ENCODE measurements around the gene MT1G. TPM values are rescaled to one million over a fixed set of nuclear protein-coding genes. Genes with fewer than 3 reads are reported as not detected.
"Not testable (repeated sequence)": the region's sequence is repeated elsewhere in the genome, so short reads cannot be mapped to it uniquely, and the experiment has no call there.

The MT1G gene
- total RNA-seq, 1 experiment from 2014 or later: 2.2 TPM

DNA sequence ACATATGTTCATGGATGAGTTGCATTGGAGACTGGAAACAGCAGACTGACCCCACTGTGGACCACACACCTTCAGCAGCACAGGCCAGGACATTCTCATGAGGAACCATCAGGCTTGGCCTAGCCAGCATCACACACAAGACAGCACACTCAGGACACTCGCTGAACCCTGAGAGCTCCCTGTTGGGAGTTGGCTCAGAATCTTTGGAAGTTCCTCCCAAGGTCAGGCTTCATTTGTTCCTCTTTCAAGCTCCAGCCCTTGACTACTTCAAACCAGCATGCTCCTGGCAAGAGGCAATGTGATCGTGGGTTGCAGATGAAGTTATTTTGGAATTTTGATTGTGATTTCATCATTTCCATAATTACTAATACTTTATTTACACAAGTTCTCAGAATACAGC is 3.8 kb upstream of the MT1G start:
- H3K9me3 ChIP-seq (ENCODE audit: control insufficient read depth, insufficient read depth, low read depth, low read length); H3K4me1 ChIP-seq (ENCODE audit: control insufficient read depth, insufficient read depth, low read length); H3K36me3 ChIP-seq (ENCODE audit: control insufficient read depth, insufficient read depth, low read length); H3K27me3 ChIP-seq (ENCODE audit: control insufficient read depth, insufficient read depth, low read length); DNase-seq (ENCODE audit: low read depth, low spot score); BruUV-seq (replicated peaks); H3K27ac ChIP-seq (ENCODE audit: low read length); intact Hi-C loops (cut with micrococcal nuclease; ENCODE audit: unreplicated experiment); ATAC-seq; POLR2A ChIA-PET; H3K4me3 ChIP-seq (ENCODE audit: low read depth in 2 of 2, low read length in 2 of 2); in situ Hi-C loops (cut with HindIII; ENCODE audit: low pct_unique_long_range_greater_than_20kb, low sequenced_read_pairs); CTCF ChIA-PET: not testable (repeated sequence)

DNA sequence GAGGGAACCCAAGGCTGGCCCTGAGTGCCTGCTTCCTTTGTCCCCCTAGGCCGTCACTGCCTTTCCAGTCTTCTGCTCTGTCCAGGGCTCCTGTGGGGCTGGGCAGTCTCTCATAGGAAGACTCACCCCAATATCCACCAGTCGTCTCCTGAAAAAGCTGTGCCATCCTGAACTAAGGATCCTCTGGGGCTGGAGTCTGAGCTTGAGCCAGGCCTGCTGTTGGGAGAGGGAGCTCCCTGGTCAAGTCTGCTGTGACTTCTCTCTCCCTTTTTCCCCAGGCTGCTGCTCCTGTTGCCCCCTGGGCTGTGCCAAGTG is 2.7 kb upstream of the MT1G start:
- ChIA-PET CTCF (no interaction called here), POLR2A (no interaction called here)
- DNase-seq (ENCODE audit: low read depth, low spot score): no peak
- Histone ChIP-seq H3K27me3 (ENCODE audit: control insufficient read depth, insufficient read depth, low read length) (no peaks in the 10 kb centered on the region), H3K9me3 (ENCODE audit: control insufficient read depth, insufficient read depth, low read depth, low read length) (no peaks in the 10 kb centered on the region), H3K4me3 (ENCODE audit: low read depth in 2 of 2, low read length in 2 of 2) (no peak overlapping the region), H3K27ac (ENCODE audit: low read length) (no peak overlapping the region), H3K36me3 (ENCODE audit: control insufficient read depth, insufficient read depth, low read length) (no peaks in the 10 kb centered on the region), H3K4me1 (ENCODE audit: control insufficient read depth, insufficient read depth, low read length) (no peaks in the 10 kb centered on the region)
- BruUV-seq (replicated peaks): no TSS peak
- intact Hi-C loops (cut with micrococcal nuclease; ENCODE audit: unreplicated experiment): no loop called here
- in situ Hi-C loops (cut with HindIII; ENCODE audit: low pct_unique_long_range_greater_than_20kb, low sequenced_read_pairs): no loop called here
- TF ChIP-seq SIN3A (IDR thresholded peaks at IDR 0.05; ENCODE audit: borderline replicate concordance, insufficient read depth, low read depth, low read length) (no peak), POLR2AphosphoS5 (IDR thresholded peaks at IDR 0.05; ENCODE audit: low read depth, low read length) (no peak), TCF7L2 (IDR thresholded peaks at IDR 0.05; ENCODE audit: low read depth, low read length) (no peak)
- TF ChIP-seq, protein P1, sequence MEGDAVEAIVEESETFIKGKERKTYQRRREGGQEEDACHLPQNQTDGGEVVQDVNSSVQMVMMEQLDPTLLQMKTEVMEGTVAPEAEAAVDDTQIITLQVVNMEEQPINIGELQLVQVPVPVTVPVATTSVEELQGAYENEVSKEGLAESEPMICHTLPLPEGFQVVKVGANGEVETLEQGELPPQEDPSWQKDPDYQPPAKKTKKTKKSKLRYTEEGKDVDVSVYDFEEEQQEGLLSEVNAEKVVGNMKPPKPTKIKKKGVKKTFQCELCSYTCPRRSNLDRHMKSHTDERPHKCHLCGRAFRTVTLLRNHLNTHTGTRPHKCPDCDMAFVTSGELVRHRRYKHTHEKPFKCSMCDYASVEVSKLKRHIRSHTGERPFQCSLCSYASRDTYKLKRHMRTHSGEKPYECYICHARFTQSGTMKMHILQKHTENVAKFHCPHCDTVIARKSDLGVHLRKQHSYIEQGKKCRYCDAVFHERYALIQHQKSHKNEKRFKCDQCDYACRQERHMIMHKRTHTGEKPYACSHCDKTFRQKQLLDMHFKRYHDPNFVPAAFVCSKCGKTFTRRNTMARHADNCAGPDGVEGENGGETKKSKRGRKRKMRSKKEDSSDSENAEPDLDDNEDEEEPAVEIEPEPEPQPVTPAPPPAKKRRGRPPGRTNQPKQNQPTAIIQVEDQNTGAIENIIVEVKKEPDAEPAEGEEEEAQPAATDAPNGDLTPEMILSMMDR (IDR thresholded peaks at IDR 0.05): no peak
- TF ChIP-seq, protein P2, sequence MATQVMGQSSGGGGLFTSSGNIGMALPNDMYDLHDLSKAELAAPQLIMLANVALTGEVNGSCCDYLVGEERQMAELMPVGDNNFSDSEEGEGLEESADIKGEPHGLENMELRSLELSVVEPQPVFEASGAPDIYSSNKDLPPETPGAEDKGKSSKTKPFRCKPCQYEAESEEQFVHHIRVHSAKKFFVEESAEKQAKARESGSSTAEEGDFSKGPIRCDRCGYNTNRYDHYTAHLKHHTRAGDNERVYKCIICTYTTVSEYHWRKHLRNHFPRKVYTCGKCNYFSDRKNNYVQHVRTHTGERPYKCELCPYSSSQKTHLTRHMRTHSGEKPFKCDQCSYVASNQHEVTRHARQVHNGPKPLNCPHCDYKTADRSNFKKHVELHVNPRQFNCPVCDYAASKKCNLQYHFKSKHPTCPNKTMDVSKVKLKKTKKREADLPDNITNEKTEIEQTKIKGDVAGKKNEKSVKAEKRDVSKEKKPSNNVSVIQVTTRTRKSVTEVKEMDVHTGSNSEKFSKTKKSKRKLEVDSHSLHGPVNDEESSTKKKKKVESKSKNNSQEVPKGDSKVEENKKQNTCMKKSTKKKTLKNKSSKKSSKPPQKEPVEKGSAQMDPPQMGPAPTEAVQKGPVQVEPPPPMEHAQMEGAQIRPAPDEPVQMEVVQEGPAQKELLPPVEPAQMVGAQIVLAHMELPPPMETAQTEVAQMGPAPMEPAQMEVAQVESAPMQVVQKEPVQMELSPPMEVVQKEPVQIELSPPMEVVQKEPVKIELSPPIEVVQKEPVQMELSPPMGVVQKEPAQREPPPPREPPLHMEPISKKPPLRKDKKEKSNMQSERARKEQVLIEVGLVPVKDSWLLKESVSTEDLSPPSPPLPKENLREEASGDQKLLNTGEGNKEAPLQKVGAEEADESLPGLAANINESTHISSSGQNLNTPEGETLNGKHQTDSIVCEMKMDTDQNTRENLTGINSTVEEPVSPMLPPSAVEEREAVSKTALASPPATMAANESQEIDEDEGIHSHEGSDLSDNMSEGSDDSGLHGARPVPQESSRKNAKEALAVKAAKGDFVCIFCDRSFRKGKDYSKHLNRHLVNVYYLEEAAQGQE (IDR thresholded peaks at IDR 0.05; ENCODE audit: insufficient read depth in 1 of 2, low read depth in 2 of 2, low read length in 1 of 2): no peak
- no peak for ATAC-seq

DNA sequence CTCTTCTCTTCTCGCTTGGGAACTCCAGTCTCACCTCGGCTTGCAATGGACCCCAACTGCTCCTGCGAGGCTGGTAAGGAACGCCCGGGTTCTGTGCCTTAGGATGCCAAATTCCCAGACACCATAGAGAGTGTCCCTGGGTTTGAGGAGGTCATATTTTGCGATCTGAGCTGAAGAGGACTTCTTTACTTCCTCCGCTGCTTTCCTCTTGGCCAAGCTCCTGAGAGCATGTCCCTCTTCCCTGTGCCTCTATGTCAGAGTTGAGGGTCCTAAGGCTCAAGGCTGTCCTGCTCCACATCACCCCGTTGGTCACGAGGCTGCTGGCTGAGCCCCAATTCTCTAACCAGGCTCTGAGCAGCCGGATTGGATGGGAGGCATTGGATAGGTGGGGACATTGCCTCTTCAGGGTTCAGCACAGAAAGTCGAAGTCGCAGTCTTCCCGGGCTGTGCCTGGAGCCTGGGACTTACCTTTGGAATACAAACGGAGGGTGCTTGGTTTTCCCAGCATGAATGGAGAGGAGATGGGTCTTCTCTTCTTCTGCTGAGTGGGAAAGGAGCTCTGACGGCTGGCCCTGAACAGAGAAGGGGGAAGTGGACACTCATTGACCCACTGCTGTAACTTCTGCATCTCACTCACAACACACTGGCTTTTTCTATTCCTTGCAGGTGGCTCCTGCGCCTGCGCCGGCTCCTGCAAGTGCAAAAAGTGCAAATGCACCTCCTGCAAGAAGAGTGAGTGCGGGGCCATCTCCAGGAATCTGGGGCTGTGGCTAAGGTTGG is 2.2 kb upstream of the MT1G start:
- no peak overlapping the region for H3K4me3 ChIP-seq (ENCODE audit: low read depth in 2 of 2, low read length in 2 of 2)
- H3K27ac ChIP-seq (ENCODE audit: low read length): no peak overlapping the region
- no peak for DNase-seq (ENCODE audit: low read depth, low spot score)
- no peaks in the 10 kb centered on the region for H3K9me3 ChIP-seq (ENCODE audit: control insufficient read depth, insufficient read depth, low read depth, low read length)
- H3K4me1 ChIP-seq (ENCODE audit: control insufficient read depth, insufficient read depth, low read length): no peaks in the 10 kb centered on the region
- intact Hi-C loops (cut with micrococcal nuclease; ENCODE audit: unreplicated experiment): no loop called here
- in situ Hi-C loops (cut with HindIII; ENCODE audit: low pct_unique_long_range_greater_than_20kb, low sequenced_read_pairs): no loop called here
- ChIA-PET POLR2A (no interaction called here), CTCF (no interaction called here)
- no peak for ATAC-seq
- no TSS peak for BruUV-seq (replicated peaks)
- H3K27me3 ChIP-seq (ENCODE audit: control insufficient read depth, insufficient read depth, low read length): no peaks in the 10 kb centered on the region
- H3K36me3 ChIP-seq (ENCODE audit: control insufficient read depth, insufficient read depth, low read length): no peaks in the 10 kb centered on the region
- TF ChIP-seq POLR2AphosphoS5 (IDR thresholded peaks at IDR 0.05; ENCODE audit: low read depth, low read length) (no peak), SIN3A (IDR thresholded peaks at IDR 0.05; ENCODE audit: borderline replicate concordance, insufficient read depth, low read depth, low read length) (no peak), TCF7L2 (IDR thresholded peaks at IDR 0.05; ENCODE audit: low read depth, low read length) (no peak)
- TF ChIP-seq, protein P1 (IDR thresholded peaks at IDR 0.05): no peak
- TF ChIP-seq, protein P2 (IDR thresholded peaks at IDR 0.05; ENCODE audit: insufficient read depth in 1 of 2, low read depth in 2 of 2, low read length in 1 of 2): no peak

Data from Panc1 (cell line).